AG04449 (cell line): ENCODE results near the gene KIF26B.

Experiments used
- CTCF ChIA-PET: fragments of 350-600 bp; formaldehyde crosslinking; extraction: SDS; loops from one replicate; lab custom pipeline; 2021; ENCODE audit warnings: antibody characterized with exemption; lab: Yijun Ruan, JAX
- POLR2A ChIA-PET: fragments of 400-600, 350-600 bp; formaldehyde crosslinking; extraction: SDS; loops from one replicate; lab custom pipeline; 2020; ENCODE audit warnings: antibody characterized with exemption, inconsistent platforms; lab: Yijun Ruan, JAX
- DNase-seq: peaks from one replicate; pipeline ENCODE4 v3.0.0-alpha.2; 2010; ENCODE audit warnings: low read depth, low spot score
- H3K4me3 ChIP-seq: 2 replicates; pipeline ENCODE4 v1.5.1; 2011; ENCODE audit warnings: low read depth, mild to moderate bottlenecking, control low read depth, low read length
- CTCF ChIP-seq: IDR thresholded peaks from one replicate; pipeline ENCODE4 v1.5.1; 2011; ENCODE audit warnings: mild to moderate bottlenecking, moderate library complexity, low read length, control low read depth, inconsistent platforms; ENCODE audit not compliant: insufficient read depth; ENCODE audit errors: missing control alignments

The KIF26B gene

GRCh38 chr1:245378745-245379144 is 224.0 kb downstream of the KIF26B start:
- POLR2A ChIA-PET: no interaction called here
- DNase-seq: no peak
- no peak overlapping the region for H3K4me3 ChIP-seq
- CTCF ChIA-PET: no interaction called here
- no peak for TF ChIP-seq CTCF

- H3K4me3 ChIP-seq: no peak overlapping the region
- no peak for TF ChIP-seq CTCF
- CTCF ChIA-PET: interaction anchor here (0.7 to 1.2 kb wide), 5 partner anchors 12 to 227 kb away, joined by 3 to 10 read pairs (median 4); no protein-coding TSS in a partner anchor
- POLR2A ChIA-PET: interaction anchor here (0.7 kb wide), 1 partner anchor 48 kb away, joined by 4 read pairs; no protein-coding TSS in a partner anchor
- DNase-seq: no peak
Observed at GRCh38 chr1:245380790-245381535, 226.2 kb downstream of the KIF26B start.

- no peak overlapping the region for H3K4me3 ChIP-seq
- POLR2A ChIA-PET: no interaction called here
- DNase-seq: no peak
- CTCF ChIA-PET: interaction anchor here (1.0 kb wide), 1 partner anchor 20 kb away, joined by 3 read pairs; no protein-coding TSS in a partner anchor
- TF ChIP-seq CTCF: no peak
Observed at GRCh38 chr1:245382981-245383380, 228.2 kb downstream of the KIF26B start.

- no peak overlapping the region for H3K4me3 ChIP-seq
- POLR2A ChIA-PET: no interaction called here
- TF ChIP-seq CTCF: no peak
- no peak for DNase-seq
- CTCF ChIA-PET: interaction anchor here (1.0 kb wide), 2 partner anchors 21 to 304 kb away, joined by 3 read pairs; no protein-coding TSS in a partner anchor
Observed at GRCh38 chr1:245383396-245384330, 228.9 kb downstream of the KIF26B start.

- ChIA-PET CTCF (no interaction called here), POLR2A (no interaction called here)
- H3K4me3 ChIP-seq: no peak overlapping the region
- TF ChIP-seq CTCF: no peak
- DNase-seq: no peak
Observed at GRCh38 chr1:245386297-245386971, 231.6 kb downstream of the KIF26B start.
